GM20000 (cell line): ENCODE results near the gene PIK3C2G.

Experiments used
- DNase-seq: peaks from one replicate; pipeline ENCODE4 v3.0.0; 2012; ENCODE audit warnings: low spot score
- TF ChIP-seq, protein P1 (sequence below): IDR thresholded peaks from 2 replicates; pipeline ENCODE4 v1.5.1; 2012; ENCODE audit warnings: mild to moderate bottlenecking, control low read depth; ENCODE audit errors: extremely low read depth, missing control alignments

Gene PIK3C2G

DNA sequence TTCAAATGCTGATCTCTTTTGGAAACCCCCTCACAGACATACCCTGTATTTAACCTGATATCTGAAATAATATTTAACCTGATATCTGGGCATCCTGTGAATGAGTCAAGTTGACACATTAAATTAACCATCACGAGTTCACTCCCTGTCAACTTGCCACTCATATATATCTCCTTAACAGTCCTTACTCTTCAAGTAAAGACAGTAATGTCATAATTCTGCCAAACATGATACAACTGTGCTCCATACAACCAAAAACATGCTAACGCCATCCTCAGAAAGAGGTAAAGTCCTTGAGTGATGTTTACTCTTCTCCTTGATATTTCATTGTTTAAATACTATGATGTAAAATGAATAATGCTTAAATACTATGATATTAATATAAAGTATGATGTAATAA, 371.5 kb downstream of the PIK3C2G start:
- TF ChIP-seq, protein P1, sequence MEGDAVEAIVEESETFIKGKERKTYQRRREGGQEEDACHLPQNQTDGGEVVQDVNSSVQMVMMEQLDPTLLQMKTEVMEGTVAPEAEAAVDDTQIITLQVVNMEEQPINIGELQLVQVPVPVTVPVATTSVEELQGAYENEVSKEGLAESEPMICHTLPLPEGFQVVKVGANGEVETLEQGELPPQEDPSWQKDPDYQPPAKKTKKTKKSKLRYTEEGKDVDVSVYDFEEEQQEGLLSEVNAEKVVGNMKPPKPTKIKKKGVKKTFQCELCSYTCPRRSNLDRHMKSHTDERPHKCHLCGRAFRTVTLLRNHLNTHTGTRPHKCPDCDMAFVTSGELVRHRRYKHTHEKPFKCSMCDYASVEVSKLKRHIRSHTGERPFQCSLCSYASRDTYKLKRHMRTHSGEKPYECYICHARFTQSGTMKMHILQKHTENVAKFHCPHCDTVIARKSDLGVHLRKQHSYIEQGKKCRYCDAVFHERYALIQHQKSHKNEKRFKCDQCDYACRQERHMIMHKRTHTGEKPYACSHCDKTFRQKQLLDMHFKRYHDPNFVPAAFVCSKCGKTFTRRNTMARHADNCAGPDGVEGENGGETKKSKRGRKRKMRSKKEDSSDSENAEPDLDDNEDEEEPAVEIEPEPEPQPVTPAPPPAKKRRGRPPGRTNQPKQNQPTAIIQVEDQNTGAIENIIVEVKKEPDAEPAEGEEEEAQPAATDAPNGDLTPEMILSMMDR = no peak

DNA sequence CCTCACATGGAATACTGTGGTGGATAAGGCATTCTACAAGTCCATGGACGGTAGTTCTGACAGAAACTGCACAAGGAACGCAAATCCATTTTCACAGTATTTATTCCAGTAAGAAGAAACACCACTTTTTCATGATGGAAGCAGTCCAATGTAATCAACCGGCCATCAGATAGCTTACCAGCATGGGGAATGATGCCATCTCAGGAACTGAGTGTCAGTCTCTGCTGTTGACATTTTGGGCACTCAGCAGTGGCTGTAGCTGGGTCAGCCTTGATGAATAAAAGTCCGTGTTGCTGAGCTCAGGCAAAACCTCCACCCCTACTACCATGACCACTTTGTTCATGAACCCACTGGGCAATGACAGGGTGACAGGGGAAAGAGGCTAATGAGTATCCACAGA, 373.1 kb downstream of the PIK3C2G start:
- no peak for DNase-seq
- TF ChIP-seq, protein P1 = no peak

More for the DNA sequence above, 371.5 kb downstream of the PIK3C2G start:
- no peak for DNase-seq

DNA sequence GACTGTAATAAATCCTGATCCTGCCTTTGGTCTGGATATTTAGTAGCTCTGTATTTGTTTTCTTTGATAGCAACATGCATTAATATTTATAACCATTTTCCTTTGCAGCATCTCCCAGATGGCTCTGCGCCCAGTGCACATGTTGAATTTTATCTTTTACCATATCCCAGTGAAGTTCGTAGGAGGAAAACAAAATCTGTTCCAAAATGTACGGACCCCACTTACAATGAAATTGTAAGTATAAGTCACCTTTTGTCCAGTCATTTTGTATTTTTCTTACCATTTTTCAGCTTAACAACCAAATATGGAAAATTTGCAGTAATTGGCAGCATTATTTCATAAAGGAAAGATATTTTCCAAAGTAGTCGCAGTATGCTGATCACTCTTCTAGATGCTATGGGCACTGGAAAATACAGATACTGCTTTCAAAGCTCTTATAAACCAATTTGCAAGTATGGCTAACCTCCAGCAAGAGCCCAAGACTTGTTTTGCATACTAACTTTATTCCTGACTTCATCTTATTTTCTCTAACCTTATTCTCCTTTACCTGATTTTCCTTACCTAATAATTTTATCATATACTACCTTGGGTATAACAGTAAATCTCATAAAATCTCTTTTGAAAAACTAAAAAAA, 379.1 kb downstream of the PIK3C2G start:
- TF ChIP-seq, protein P1 = no peak
- DNase-seq = no peak

DNA sequence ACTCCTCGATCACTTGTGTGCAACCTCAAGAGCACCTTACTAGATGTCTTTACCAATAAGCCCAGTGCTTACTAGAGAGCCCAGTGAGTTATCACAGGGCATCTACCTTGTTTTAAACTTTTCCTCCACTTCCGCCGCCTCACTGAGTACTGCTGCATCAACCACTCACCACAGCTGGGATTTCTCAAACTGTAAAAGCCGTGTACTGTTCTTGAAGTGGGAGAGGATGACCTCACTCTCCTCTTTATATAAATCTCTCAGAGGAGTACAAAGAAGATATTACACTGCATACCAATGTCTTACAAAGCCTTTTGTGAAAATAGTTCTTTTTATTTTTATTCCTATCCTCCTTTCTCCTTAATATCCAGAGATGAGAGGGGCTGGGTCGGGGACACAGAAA, 382.4 kb downstream of the PIK3C2G start:
- TF ChIP-seq, protein P1 = no peak
- DNase-seq = no peak

DNA sequence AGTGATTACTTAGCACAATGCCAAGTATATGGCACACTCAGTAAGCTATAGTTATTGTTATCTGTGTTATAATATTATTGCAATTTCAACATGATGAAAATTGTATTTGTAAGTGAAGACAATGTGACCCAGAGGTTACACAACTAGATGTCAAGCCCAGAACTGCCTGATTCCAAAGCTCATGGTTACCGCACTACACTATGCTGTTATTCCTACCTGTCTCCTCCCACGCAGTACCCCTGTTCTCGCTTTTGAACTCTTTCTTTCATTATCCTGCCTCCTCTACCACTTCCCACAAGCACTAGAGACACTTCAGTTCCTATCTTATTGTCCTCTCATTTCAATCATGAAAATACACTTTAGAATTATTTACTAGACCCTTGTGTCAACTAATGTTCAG, 383.2 kb downstream of the PIK3C2G start:
- no peak for DNase-seq
- TF ChIP-seq, protein P1 = no peak

DNA sequence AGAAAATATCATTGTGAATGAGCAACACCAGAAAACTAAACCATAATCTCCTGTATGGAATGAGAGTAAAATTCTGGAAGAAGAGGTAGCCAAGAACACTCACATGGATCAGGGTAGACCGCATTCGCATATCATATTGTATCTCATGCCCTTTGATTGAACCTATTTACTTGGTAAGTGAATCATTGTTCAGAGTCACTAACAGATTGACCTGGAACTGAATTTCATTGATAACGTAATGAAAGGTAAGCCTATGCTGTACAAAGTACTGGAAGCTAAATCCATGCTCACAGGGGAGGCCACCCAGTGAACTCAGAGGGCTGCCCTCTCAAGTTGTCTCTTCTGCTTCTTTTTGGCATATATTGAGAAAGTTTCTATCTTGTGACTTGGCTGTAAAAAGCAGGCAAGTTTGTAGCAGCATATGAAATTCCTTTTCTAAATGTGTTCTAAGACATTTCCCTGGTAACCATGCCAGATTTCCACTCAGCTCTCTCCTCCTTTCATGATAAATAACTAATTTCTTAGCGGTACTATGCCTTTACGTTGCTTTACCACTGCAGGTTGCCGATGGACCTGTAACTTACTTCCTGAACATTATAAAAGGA, 385.1 kb downstream of the PIK3C2G start:
- TF ChIP-seq, protein P1 = no peak
- no peak for DNase-seq

DNA sequence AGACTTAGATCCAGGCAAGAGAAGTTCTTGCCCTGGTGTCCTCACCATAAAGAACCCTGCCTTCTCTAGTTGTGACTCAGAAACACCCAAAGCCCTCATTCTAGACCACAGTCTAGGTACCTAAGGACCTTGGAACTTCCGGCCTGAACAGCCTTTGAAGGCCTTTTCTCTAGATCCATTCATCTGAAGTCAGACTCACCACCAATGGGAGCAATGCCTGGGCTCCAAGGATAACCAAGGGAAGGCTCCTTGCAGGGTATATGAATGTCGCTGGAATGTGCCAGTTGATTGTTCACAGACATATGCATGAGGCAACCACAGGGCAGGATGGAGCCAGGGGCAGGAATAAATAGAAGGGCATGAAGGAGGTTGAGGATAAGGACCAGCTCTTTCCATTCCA, 390.2 kb downstream of the PIK3C2G start:
- TF ChIP-seq, protein P1 = no peak
- DNase-seq = no peak
